HT1080 (cell line): ENCODE data around the gene E2F6. TPM values are rescaled to one million over a fixed set of nuclear protein-coding genes. Genes with fewer than 3 reads are reported as not detected.
"Not testable (repeated sequence)": the region's sequence is repeated elsewhere in the genome, so short reads cannot be mapped to it uniquely, and the experiment has no call there.

Experiments
- DNase-seq: peaks from one replicate; pipeline ENCODE4 v3.0.0-alpha.2; 2015; ENCODE audit warnings: low read depth
- total RNA-seq: library from RNA; depleted of rRNA; stranded (reverse); fragments of >200 nt; shearing (Covaris generic); gene quantifications from 2 replicates; pipeline ENCODE4 v1.2.3, GENCODE V29; 2014

Gene E2F6
- total RNA-seq, 1 experiment from 2014 or later, result 19.3 TPM

- DNase-seq, result no peak
Measured at GRCh38 chr2:11414372-11415124, 51.4 kb downstream of the E2F6 start.

- DNase-seq, result no peak
Measured at GRCh38 chr2:11412449-11412810, 53.5 kb downstream of the E2F6 start.

- peak; percentile 47 for DNase-seq
Measured at GRCh38 chr2:11411768-11412448, 54.1 kb downstream of the E2F6 start.

GRCh38 chr2:11411244-11411643 is 54.7 kb downstream of the E2F6 start:
- no peak for DNase-seq

GRCh38 chr2:11410101-11410500 is 55.9 kb downstream of the E2F6 start:
- DNase-seq, result no peak

- DNase-seq, result no peak
Measured at GRCh38 chr2:11409572-11409959, 56.4 kb downstream of the E2F6 start.

GRCh38 chr2:11408959-11409571 is 56.9 kb downstream of the E2F6 start:
- DNase-seq, result no peak

- DNase-seq, result no peak
Measured at GRCh38 chr2:11407413-11407812, 58.5 kb downstream of the E2F6 start.

- DNase-seq, result peak; percentile 64
Measured at GRCh38 chr2:11406958-11407381, 59.0 kb downstream of the E2F6 start.

GRCh38 chr2:11406267-11406957 is 59.5 kb downstream of the E2F6 start:
- no peak for DNase-seq

GRCh38 chr2:11405599-11406266 is 60.2 kb downstream of the E2F6 start:
- no peak for DNase-seq

- DNase-seq, result not testable (repeated sequence)
Measured at GRCh38 chr2:11405074-11405406, 60.9 kb downstream of the E2F6 start.

GRCh38 chr2:11404376-11405073 is 61.4 kb downstream of the E2F6 start:
- no peak for DNase-seq

- DNase-seq, result no peak
Measured at GRCh38 chr2:11402436-11402835, 63.5 kb downstream of the E2F6 start.

- no peak for DNase-seq
Measured at GRCh38 chr2:11399438-11399762, 66.6 kb downstream of the E2F6 start.

GRCh38 chr2:11398750-11399437 is 67.1 kb downstream of the E2F6 start:
- DNase-seq, result no peak

GRCh38 chr2:11397513-11397912 is 68.4 kb downstream of the E2F6 start:
- DNase-seq, result no peak

GRCh38 chr2:11396467-11397445 is 69.2 kb downstream of the E2F6 start:
- DNase-seq, result no peak

- DNase-seq, result no peak
Measured at GRCh38 chr2:11396021-11396420, 69.9 kb downstream of the E2F6 start.
